Inflammatory macrophage treated with lipopolysaccharide for 4 hours (primary cell): ENCODE measurements around the gene CSF1R.

ENCODE experiments used
- DNase-seq: peaks from one replicate; pipeline ENCODE4 v3.0.0-alpha.2; 2020

The CSF1R gene

DNA sequence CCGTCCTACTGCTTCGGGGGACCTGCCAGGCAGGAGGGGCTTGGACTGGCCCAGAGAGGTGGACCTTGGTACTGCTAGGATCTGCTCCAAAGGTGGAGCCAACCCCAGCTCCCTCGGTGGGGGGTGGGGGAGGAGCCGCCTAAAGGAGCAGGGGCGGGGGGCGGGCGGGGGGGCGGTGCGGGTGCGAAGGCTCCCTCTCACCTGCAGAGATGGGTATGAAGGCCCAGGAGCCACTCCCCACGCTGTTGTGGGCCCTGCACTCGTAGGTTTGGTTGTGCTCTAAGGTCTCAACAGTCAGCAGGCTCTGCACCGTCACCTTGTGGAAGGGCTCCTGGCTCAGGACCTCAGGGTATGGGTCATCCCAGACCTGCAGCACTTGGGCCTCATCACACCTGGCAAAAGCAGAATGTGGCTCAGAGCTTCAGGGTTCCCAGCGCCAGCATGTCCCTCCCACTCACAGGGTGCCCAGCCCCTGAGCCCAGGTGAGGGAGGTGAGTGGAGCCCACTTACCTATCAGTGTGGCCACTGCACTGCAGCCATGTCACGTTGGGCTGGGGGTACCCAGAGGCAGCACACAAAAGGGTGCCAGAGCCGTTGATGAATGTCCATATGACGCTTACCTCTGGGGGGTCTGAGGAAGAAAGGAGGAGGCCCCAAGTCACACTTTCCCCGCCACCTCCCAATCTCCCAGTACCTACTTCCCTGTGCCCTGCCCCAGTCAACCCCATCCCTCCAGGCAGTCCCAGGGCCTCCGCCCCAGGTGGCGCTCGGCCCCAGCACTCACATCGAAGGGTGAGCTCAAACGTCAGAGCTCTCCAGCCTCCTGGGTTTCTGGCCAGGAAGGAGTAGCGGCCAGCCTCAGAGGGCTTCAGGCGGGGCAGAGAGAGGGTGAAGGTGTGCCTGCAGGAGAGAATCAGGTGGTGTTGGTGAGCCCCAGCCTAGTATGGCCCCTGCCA is 16.4 kb downstream of the CSF1R start:
- DNase-seq, result no peak

- DNase-seq, result no peak
Observed at GRCh38 chr5:150068961-150069645, 17.3 kb downstream of the CSF1R start.

- no peak for DNase-seq
Observed at GRCh38 chr5:150068472-150068871, 17.9 kb downstream of the CSF1R start.

DNA sequence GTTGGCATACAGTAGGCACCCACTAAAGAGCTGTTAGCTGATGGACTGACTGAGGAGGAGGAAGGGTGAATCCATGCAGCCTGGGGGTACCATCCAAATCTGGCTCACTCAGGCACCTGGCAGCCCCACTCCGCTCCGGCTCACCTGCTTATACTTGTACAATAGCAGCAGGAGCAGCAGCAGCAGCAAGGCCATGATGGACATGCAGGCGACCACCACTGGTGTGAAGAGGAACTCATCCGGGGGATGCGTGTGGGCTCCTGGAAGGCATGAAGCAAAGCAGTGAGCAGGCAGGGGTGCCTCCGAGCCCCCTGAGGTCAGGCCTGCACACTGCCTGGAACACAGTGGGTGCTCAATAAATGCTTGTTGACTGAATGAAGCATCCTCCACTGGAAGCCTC is 18.3 kb downstream of the CSF1R start:
- DNase-seq, result no peak

- peak; percentile 46 for DNase-seq
Observed at GRCh38 chr5:150067405-150067960, 18.9 kb downstream of the CSF1R start.

DNA sequence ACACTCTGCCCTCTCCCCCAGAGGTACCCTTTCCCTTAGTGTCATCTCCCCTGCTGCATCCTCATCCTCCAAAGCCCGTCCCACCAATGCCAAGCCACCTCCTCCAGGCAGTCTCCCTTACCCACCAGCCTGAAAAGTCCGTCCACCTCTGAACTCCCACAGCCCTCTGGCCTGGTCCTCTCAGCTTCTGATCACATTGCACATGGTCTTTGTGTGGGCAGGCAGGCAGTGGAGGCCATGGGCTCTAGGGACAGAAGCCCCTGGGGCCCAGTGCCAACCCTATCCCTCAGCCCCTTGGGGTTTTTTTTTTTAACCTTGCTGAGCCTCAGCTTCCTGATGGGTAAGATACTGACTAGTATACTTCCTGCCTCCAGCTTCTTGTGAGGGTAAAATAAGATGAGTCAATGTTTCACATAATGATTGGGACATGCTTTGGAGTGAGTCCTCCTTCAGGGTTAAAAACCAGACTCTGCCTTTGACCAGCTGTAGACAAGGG is 19.4 kb downstream of the CSF1R start:
- DNase-seq, result peak; percentile 85

DNA sequence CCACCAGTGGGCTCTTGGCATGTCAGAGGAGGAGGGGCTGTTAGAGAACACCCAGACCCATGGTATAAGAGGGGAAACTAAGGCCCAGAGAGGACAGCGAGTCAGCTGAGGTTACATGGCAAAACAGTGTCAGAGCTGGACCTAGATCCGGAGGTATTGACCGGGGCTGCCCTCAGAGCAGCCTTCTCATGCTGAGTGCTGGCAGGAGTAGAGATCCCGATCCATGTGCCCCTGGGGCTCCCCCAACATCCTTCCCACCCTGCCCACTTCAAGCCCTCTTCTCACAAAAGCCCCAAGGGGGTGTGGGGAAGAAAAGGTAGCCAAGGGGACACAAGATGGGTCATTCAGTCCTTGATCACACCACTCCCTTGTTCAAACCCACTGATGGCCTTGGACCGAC is 19.9 kb downstream of the CSF1R start:
- DNase-seq, result no peak

- DNase-seq, result peak; percentile 87
Observed at GRCh38 chr5:150065886-150066285, 20.5 kb downstream of the CSF1R start.

GRCh38 chr5:150065346-150065745 is 21.0 kb downstream of the CSF1R start:
- DNase-seq, result peak; percentile 43

- DNase-seq, result no peak
Observed at GRCh38 chr5:150064681-150065220, 21.6 kb downstream of the CSF1R start.

DNA sequence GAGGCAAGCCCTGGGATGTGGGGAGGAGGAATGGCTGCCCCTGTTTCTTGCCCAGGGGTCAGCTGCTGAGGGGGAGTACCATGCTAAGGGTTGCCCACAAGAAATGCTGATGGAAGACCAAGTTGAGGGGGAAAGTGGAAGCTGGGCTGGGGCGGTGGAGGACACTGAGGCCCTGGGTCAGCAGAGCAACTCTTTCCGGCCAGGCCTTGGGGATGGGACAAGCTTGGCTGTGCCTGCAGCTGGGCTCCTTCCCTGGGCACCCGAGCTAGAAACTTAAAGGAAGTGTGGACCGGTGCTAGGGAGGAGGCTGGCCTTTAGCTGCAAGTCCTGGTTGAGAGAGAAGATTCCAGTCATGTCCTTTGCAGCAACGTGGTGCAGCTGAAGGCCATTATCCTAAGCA is 22.7 kb downstream of the CSF1R start:
- DNase-seq, result no peak

DNA sequence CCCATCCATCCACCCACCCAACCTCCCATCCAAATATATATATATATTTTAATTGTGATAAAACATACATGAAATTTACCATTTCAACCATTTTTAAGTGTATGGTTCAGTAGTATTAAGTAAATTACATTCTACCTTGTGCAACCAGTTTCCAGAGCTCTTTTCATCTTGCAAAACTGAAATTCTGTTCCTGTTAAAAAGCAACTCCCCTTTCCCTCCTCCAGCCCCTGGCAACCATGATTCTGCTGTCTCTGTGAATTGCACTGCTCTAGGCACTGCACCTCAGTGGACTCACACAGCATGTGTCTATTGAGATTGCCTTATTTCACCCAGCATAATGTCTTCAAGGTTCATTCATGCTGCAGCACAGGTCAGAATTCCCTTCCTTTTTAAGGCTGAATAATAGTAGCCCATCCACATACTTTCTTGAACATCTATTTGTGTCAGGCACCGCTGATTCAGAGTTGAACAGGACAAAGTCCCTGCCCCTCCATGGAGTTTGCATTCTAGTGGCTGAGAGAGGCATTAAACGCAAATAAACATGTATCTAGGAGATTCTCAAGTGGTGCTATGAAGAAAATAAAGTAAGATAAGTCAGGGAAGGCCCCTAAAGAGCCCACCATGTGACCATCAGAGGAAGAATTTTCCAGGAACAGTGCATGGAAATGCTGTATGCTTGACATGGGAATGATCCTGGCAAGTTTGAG is 24.0 kb downstream of the CSF1R start:
- peak; percentile 63 for DNase-seq

DNA sequence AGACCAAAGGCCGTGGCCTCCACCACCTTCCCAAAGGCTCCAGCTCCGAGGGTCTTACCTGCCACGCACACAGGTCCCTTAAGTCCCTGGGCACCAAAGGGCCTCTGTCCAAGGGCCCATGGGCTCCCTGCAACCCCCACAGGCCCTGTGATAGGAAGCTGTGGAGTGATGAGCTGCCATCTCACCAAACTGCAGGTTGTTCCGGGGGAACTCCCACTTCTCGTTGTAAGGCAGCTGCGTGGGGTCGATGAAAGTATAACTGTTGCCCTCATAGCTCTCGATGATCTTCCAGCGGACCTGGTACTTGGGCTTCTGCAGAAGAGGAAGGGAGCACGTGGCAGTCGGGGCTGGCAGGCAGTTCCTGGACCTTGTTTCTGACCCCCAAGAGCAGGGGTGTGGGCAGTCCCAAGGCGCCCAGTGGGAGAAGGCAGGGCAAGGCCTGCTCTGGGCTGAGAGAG is 24.8 kb downstream of the CSF1R start:
- no peak for DNase-seq

GRCh38 chr5:150060471-150060870 is 25.9 kb downstream of the CSF1R start:
- DNase-seq, result no peak

GRCh38 chr5:150059623-150060022 is 26.7 kb downstream of the CSF1R start:
- DNase-seq, result no peak

- peak; percentile 90 for DNase-seq
Observed at GRCh38 chr5:150058480-150059126, 27.8 kb downstream of the CSF1R start.

- no peak for DNase-seq
Observed at GRCh38 chr5:150057996-150058395, 28.4 kb downstream of the CSF1R start.

DNA sequence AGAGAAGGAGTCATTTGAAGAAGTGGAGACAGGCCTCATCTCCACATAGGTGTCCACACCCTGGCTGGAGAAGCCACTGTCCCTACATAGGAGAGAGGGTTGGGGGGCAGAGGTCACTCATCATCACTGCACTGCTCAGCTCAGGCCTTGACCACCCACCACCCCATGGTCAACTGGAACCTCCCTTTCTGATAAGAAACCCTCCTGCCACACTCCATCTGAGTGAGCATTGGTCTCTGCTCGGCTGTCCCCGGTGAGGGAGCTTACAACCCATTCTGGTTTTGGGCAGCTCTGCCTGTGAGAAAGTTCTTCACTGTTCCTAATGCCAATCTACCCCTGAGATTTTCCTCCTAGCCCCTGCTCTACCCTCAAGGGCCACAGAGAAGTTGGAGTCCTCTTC is 28.8 kb downstream of the CSF1R start:
- no peak for DNase-seq

GRCh38 chr5:150057052-150057451 is 29.3 kb downstream of the CSF1R start:
- DNase-seq, result no peak

- no peak for DNase-seq
Observed at GRCh38 chr5:150056075-150056443, 30.3 kb downstream of the CSF1R start.

- DNase-seq, result no peak
Observed at GRCh38 chr5:150055326-150056074, 30.9 kb downstream of the CSF1R start.
